Astrocyte of the spinal cord (primary cell): Measurements from ENCODE around the gene SH3RF1.

ENCODE experiments used
- DNase-seq: peaks from one replicate; pipeline ENCODE4 v3.0.0; 2011; ENCODE audit warnings: low read depth, low spot score
- H3K4me3 ChIP-seq: 2 replicates; pipeline ENCODE4 v1.5.1; 2011; ENCODE audit warnings: low read depth, mild to moderate bottlenecking, low read length, moderate library complexity
- CTCF ChIP-seq: IDR thresholded peaks from 2 replicates; pipeline ENCODE4 v1.5.1; 2012; ENCODE audit warnings: low read depth, mild to moderate bottlenecking, low read length, inconsistent platforms
- in situ Hi-C: cut with HindIII; loops from 2 replicates; pipeline ENCODE4 v1.10.0; 2017; ENCODE audit warnings: low sequenced_read_pairs

Gene SH3RF1

GRCh38 chr4:169210504-169211118, 60.1 kb downstream of the SH3RF1 start:
- H3K4me3 ChIP-seq, result no peak overlapping the region
- no peak for DNase-seq
- in situ Hi-C loops, result no loop called here
- no peak for TF ChIP-seq CTCF

- no peak for TF ChIP-seq CTCF
- DNase-seq, result no peak
- no peak overlapping the region for H3K4me3 ChIP-seq
- in situ Hi-C loops, result no loop called here
Measured at GRCh38 chr4:169209388-169209883, 61.3 kb downstream of the SH3RF1 start.

GRCh38 chr4:169208516-169208915, 62.2 kb downstream of the SH3RF1 start:
- no peak overlapping the region for H3K4me3 ChIP-seq
- no peak for DNase-seq
- in situ Hi-C loops, result no loop called here
- no peak for TF ChIP-seq CTCF

- no peak for DNase-seq
- in situ Hi-C loops, result no loop called here
- TF ChIP-seq CTCF, result no peak
- H3K4me3 ChIP-seq, result no peak overlapping the region
Measured at GRCh38 chr4:169208090-169208455, 62.7 kb downstream of the SH3RF1 start.

- in situ Hi-C loops, result no loop called here
Measured at GRCh38 chr4:169207436-169208089, 63.2 kb downstream of the SH3RF1 start.

GRCh38 chr4:169205744-169206080, 65.0 kb downstream of the SH3RF1 start:
- in situ Hi-C loops, result no loop called here
- TF ChIP-seq CTCF, result no peak

More at GRCh38 chr4:169207436-169208089, 63.2 kb downstream of the SH3RF1 start:
- no peak for DNase-seq
- TF ChIP-seq CTCF, result no peak
- no peak overlapping the region for H3K4me3 ChIP-seq

More at GRCh38 chr4:169205744-169206080, 65.0 kb downstream of the SH3RF1 start:
- DNase-seq, result no peak
- H3K4me3 ChIP-seq, result no peak overlapping the region
